CD4-positive, CD25-positive, alpha-beta regulatory T cell (primary cell): Measurements from ENCODE around the gene TSPEAR. TPM values are rescaled to one million over a fixed set of nuclear protein-coding genes. Genes with fewer than 3 reads are reported as not detected.
"Not testable (repeated sequence)": the region's sequence is repeated elsewhere in the genome, so short reads cannot be mapped to it uniquely, and the experiment has no call there.

Source experiments
- ATAC-seq, 2 donors: fragments of 150-1000 bp; cut with Tn5 transposase; one replicate each; pipeline ENCODE4 v1.10.0; 2021; ENCODE audit warnings: low read depth in 2 of 2, moderate number of reproducible peaks in 2 of 2, moderate library complexity in 1 of 2
- DNase-seq, 3 donors: peaks; one replicate each; pipeline versions ENCODE4 v3.0.0 to v3.0.0-alpha.2; 2012 to 2022; ENCODE audit warnings: mixed read lengths in 1 of 3
- H3K27ac ChIP-seq: one replicate; pipeline ENCODE4 v1.7.0; 2013; ENCODE audit warnings: mild to moderate bottlenecking, low read length; ENCODE audit not compliant: insufficient read depth, poor library complexity, severe bottlenecking
- H3K27me3 ChIP-seq: one replicate; pipeline ENCODE4 v1.7.0; 2013; ENCODE audit warnings: low read length; ENCODE audit not compliant: control insufficient read depth, insufficient read depth
- H3K36me3 ChIP-seq: one replicate; pipeline ENCODE4 v1.7.0; 2013; ENCODE audit warnings: mild to moderate bottlenecking, low read length, moderate library complexity; ENCODE audit not compliant: control insufficient read depth, insufficient read depth
- H3K4me1 ChIP-seq: 2 replicates; pipeline ENCODE4 v1.7.0; 2013; ENCODE audit warnings: mild to moderate bottlenecking, low read length; ENCODE audit not compliant: insufficient read depth, control insufficient read depth, poor library complexity, severe bottlenecking
- H3K4me3 ChIP-seq: one replicate; pipeline ENCODE4 v1.7.0; 2013; ENCODE audit warnings: low read depth, mild to moderate bottlenecking, low read length, moderate library complexity
- H3K9me3 ChIP-seq, 2 experiments: 1 replicate in 1 of 2; 2 replicates in 1 of 2; pipeline ENCODE4 v1.7.0; 2013; ENCODE audit warnings: low read length in 2 of 2, mild to moderate bottlenecking in 1 of 2, moderate library complexity in 1 of 2; ENCODE audit not compliant: control insufficient read depth in 2 of 2
- H3K27ac Mint-ChIP-seq, 3 donors: one replicate each; pipeline ENCODE4 v1.8.0; 2020 to 2022; ENCODE audit warnings: mild to moderate bottlenecking in 3 of 3, mixed read lengths in 3 of 3, moderate library complexity in 2 of 3
- H3K27me3 Mint-ChIP-seq: one replicate; pipeline ENCODE4 v1.8.0; 2022; ENCODE audit warnings: mild to moderate bottlenecking, mixed read lengths
- H3K36me3 Mint-ChIP-seq: one replicate; pipeline ENCODE4 v1.8.0; 2020; ENCODE audit warnings: mixed read lengths
- H3K4me1 Mint-ChIP-seq, 4 donors: one replicate each; pipeline ENCODE4 v1.8.0; 2020 to 2022; ENCODE audit warnings: mixed read lengths in 4 of 4, mild to moderate bottlenecking in 1 of 4
- H3K4me3 Mint-ChIP-seq, 4 donors: one replicate each; pipeline ENCODE4 v1.8.0; 2020 to 2022; ENCODE audit warnings: mild to moderate bottlenecking in 4 of 4, mixed read lengths in 4 of 4, moderate library complexity in 3 of 4
- H3K9me3 Mint-ChIP-seq, 7 donors: one replicate each; pipeline ENCODE4 v1.8.0; 2020 to 2022; ENCODE audit warnings: mixed read lengths in 7 of 7, mild to moderate bottlenecking in 3 of 7, moderate library complexity in 2 of 7
- polyA plus RNA-seq, 4 donors: library from polyadenylated mRNA; unstranded; fragments of 300-500 nt; fragmentation: Illumina TruSeq; gene quantifications; one replicate each; pipeline ENCODE4 v1.2.3, GENCODE V29; 2021
- total RNA-seq: library from RNA; stranded (reverse); gene quantifications from one replicate; pipeline ENCODE4 v1.2.3, GENCODE V29; 2022

The TSPEAR gene
- total and polyA plus RNA-seq, 5 donors from 2014 or later = 0.05 TPM; not detected in 4

DNA sequence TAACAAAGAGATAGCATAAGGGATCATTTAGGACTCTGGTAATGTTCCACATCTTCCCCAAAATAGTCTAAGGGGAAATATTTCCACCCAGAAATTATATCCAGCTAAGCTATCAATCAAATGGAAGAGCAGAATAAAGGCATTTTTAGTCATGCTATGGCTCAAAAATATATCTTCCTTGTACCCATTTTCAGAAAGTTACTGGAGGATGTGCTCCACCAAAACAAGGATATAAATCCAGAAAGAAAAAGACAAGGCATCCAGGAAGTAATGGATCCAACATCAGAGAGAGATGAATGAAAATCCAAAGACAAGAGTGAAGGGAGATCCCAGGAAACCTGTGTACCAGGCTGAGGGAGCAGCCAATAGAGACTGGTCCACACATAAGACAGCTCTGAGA is 102.2 kb downstream of the TSPEAR start:
- Mint-ChIP-seq H3K27ac (no peak overlapping the region), H3K4me1 (peaks cover 0 to 5% (median 1%) of the 10 kb centered on the region in 4 donors), H3K4me3 (no peak overlapping the region), H3K27me3 (peaks cover 15% of the 10 kb centered on the region), H3K9me3 (peaks cover 0 to 31% (median 11%) of the 10 kb centered on the region in 7 donors), H3K36me3 (peaks cover 8% of the 10 kb centered on the region)
- DNase-seq = no peak
- Histone ChIP-seq H3K27ac (no peak overlapping the region), H3K4me3 (no peak overlapping the region), H3K9me3 (peaks cover 14 to 29% of the 10 kb centered on the region in 2 experiments), H3K36me3 (no peaks in the 10 kb centered on the region), H3K4me1 (no peaks in the 10 kb centered on the region), H3K27me3 (peaks cover 11% of the 10 kb centered on the region)
- ATAC-seq = no peak

DNA sequence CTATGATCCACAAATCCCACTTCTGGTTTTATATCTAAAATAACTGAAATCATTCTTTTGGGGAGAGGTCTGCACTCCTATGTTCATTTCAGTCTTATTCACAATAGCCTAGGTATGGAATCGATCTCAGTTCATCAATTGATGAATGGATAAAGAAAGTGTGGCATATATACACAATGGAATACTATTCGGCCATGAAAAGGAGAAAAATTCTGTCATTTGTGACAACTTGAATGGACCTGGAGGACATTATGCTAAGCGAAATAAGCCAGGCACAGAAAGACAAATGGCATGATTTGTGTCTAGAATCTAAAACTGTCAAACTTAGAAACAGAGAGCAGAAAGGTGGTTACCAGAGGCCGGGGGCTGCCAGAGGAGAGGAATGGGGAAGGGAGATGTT is 104.9 kb downstream of the TSPEAR start:
- H3K27ac Mint-ChIP-seq = no peak overlapping the region
- H3K9me3 Mint-ChIP-seq = peaks cover 0 to 28% (median 11%) of the 10 kb centered on the region in 7 donors
- H3K4me1 Mint-ChIP-seq = peaks cover 0 to 5% (median 0%) of the 10 kb centered on the region in 4 donors
- Histone ChIP-seq H3K4me3 (no peak overlapping the region), H3K27ac (no peak overlapping the region), H3K9me3 (peaks cover 12 to 25% of the 10 kb centered on the region in 2 experiments), H3K27me3 (peaks cover 17% of the 10 kb centered on the region), H3K36me3 (no peaks in the 10 kb centered on the region), H3K4me1 (no peaks in the 10 kb centered on the region)
- H3K4me3 Mint-ChIP-seq = no peak overlapping the region
- H3K36me3 Mint-ChIP-seq = peaks cover 8% of the 10 kb centered on the region
- peaks cover 22% of the 10 kb centered on the region for H3K27me3 Mint-ChIP-seq
- no peak for ATAC-seq
- DNase-seq = no peak

DNA sequence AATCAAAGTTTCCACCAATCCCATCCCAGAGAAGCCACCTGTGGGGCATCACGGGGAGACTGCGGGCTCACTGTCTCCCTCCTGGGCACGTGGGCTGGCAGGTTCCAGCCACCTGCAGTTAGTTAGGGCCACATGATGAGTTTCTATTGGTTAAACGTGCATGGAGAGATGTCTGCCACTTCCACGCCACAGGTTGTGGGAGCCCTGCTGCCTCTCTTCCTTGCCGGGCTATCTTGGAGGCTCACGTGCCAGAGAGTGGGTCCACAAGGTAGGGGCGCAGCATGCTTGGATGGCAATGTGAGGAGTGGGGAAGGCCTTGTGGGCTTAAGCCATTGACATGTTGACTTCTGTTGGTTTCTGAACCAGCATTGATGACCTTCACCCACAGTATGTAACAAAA is 107.5 kb downstream of the TSPEAR start:
- Mint-ChIP-seq H3K9me3 (peaks cover 0 to 9% (median 2%) of the 10 kb centered on the region in 7 donors), H3K4me3 (no peak overlapping the region), H3K4me1 (peaks cover 0 to 5% (median 0%) of the 10 kb centered on the region in 4 donors), H3K27ac (no peak overlapping the region), H3K27me3 (peaks cover 28% of the 10 kb centered on the region), H3K36me3 (peaks cover 3% of the 10 kb centered on the region)
- Histone ChIP-seq H3K27me3 (peaks cover 13% of the 10 kb centered on the region), H3K27ac (no peak overlapping the region), H3K36me3 (no peaks in the 10 kb centered on the region), H3K9me3 (peaks cover under 1 to 5% of the 10 kb centered on the region in 2 experiments), H3K4me1 (no peaks in the 10 kb centered on the region), H3K4me3 (no peak overlapping the region)
- no peak for ATAC-seq
- DNase-seq = no peak

DNA sequence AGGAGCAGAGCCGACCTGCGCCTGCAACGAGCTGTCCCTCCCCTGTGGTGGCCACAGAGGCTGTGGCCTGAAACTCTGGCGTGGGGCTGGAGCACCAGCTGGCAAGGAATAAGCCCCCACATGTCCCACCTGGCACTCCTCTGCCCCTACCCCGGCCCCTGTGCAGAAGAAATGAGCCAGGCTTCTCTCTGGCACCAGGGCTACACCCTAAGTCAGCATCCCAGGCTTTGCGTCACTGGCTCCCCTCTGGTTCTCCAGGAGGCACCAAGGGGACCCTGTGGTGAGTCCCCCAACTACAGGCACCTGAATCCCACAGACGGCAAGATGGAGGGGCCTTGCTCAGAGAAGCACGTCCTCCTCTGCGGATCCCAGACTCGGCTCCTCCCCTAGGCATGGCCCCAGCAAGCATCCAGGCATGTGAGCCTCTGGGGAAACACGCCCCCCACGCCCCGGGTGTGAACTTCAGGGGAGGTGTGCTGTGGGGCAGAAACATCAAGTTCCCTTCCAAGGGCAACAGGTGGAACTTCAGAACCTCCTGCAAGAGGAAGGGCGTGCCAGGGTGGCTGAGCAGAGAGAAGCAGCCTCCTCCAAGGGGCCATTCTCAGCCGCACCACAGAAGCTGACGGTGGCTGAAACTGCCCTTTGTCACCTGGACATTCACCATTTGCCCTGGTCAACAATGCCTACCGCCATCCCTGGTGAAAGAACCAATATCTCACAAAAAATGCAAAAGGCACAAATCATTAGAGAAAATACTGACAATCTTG is 108.1 kb downstream of the TSPEAR start:
- Histone ChIP-seq H3K27ac (no peak overlapping the region), H3K9me3 (peaks cover 1 to 8% of the 10 kb centered on the region in 2 experiments), H3K4me3 (no peak overlapping the region), H3K36me3 (no peaks in the 10 kb centered on the region), H3K27me3 (peaks cover 15% of the 10 kb centered on the region), H3K4me1 (no peaks in the 10 kb centered on the region)
- DNase-seq = no peak
- Mint-ChIP-seq H3K36me3 (peaks cover 3% of the 10 kb centered on the region), H3K9me3 (peaks cover 0 to 12% (median 6%) of the 10 kb centered on the region in 7 donors), H3K4me3 (no peak overlapping the region), H3K27ac (no peak overlapping the region), H3K4me1 (peaks cover 0 to 5% (median 0%) of the 10 kb centered on the region in 4 donors), H3K27me3 (peaks cover 34% of the 10 kb centered on the region)
- no peak for ATAC-seq

DNA sequence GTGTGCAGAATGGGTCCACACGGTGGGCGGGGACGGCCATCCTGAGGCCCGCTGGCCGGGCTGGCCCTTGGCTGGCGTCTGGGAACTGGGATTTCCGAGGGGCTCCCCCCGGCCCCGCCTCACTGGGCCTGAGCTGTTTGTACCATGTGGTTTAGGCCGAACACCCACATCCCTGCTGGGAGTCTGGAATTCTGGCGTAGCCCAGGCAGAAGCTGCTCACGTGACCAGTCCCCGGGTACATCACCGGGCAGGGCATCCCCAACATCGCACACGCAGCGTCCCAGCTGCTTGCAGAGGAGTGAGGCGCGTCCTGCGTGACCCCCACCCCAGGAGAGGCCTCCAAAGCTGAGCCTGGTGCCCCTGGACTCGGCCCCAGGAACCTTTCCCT is 108.9 kb downstream of the TSPEAR start:
- H3K9me3 Mint-ChIP-seq = peaks cover 0 to 12% (median 6%) of the 10 kb centered on the region in 7 donors
- DNase-seq (no peak), ATAC-seq (no peak)
- no peak overlapping the region for H3K4me3 ChIP-seq
- peaks cover 43% of the 10 kb centered on the region for H3K27me3 Mint-ChIP-seq
- H3K27ac ChIP-seq = no peak overlapping the region
- no peaks in the 10 kb centered on the region for H3K36me3 ChIP-seq
- peaks cover 3% of the 10 kb centered on the region for H3K36me3 Mint-ChIP-seq
- no peak overlapping the region for H3K27ac Mint-ChIP-seq
- H3K4me1 Mint-ChIP-seq = peaks cover 0 to 5% (median 0%) of the 10 kb centered on the region in 4 donors
- no peak overlapping the region for H3K4me3 Mint-ChIP-seq
- H3K27me3 ChIP-seq = peaks cover 13% of the 10 kb centered on the region
- H3K4me1 ChIP-seq = no peaks in the 10 kb centered on the region
- H3K9me3 ChIP-seq = peaks cover 3 to 8% of the 10 kb centered on the region in 2 experiments

DNA sequence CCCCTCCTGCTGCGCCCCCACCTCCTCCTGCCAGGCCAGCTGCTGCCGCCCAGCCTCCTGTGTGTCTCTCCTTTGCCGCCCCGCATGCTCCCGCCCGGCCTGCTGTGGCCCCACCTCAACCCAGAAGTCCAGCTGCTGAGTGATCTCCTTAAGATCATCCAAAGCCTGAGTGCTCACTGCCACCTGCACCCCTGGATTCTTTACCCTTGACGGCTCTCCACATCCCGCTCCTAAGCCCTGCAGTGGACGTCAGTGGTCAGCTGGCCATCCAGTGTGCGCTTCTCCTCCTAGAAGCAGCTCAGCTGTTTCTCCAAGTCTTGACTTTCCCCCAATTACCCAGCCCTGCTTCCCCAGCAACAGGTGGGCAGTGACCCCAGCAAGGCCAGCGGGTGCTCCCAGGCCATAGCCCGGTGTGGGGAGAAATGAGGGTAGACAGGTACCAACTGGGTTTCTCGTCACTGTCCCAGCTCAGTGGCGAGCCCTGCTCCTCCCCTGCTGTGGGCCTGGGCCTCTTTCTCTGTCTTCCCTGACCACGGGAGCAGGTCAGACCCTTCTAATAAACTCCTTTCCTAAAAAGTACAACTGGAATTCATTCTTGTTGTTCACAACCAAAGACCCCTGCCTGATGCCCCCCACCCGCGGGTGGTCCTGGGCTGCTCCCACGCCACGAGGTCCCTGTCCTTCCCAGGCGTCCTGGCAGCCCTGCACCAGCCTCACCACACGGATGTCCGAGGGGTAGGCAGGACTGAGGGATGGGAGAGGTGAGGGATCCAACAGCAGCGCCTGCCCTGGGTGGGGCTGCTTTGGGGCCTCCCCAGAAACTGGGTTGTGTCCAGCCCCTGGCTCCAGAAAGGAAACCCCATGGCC is 109.5 kb downstream of the TSPEAR start:
- H3K4me3 Mint-ChIP-seq = no peak overlapping the region
- no peak overlapping the region for H3K27ac ChIP-seq
- no peak overlapping the region for H3K27ac Mint-ChIP-seq
- H3K27me3 Mint-ChIP-seq = peaks cover 46% of the 10 kb centered on the region
- peaks cover 0 to 5% (median 0%) of the 10 kb centered on the region in 4 donors for H3K4me1 Mint-ChIP-seq
- DNase-seq (no peak), ATAC-seq (no peak)
- peaks cover 3 to 8% of the 10 kb centered on the region in 2 experiments for H3K9me3 ChIP-seq
- no peaks in the 10 kb centered on the region for H3K4me1 ChIP-seq
- no peaks in the 10 kb centered on the region for H3K36me3 ChIP-seq
- no peak overlapping the region for H3K4me3 ChIP-seq
- H3K36me3 Mint-ChIP-seq = peaks cover 3% of the 10 kb centered on the region
- H3K9me3 Mint-ChIP-seq = peaks cover 0 to 12% (median 6%) of the 10 kb centered on the region in 7 donors
- peaks cover 13% of the 10 kb centered on the region for H3K27me3 ChIP-seq

DNA sequence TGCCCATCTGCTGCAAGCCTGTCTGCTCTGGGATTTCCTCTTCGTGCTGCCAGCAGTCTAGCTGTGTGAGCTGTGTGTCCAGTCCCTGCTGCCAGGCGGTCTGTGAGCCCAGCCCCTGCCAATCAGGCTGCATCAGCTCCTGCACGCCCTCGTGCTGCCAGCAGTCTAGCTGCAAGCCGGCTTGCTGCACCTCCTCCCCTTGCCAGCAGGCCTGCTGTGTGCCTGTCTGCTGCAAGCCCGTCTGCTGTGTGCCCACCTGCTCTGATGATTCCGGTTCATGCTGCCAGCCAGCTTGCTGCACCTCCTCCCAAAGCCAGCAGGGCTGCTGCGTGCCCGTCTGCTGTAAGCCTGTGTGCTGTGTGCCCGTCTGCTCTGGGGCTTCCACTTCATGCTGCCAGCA is 110.3 kb downstream of the TSPEAR start:
- not testable (repeated sequence) for H3K4me3 ChIP-seq, H3K4me1 Mint-ChIP-seq, H3K4me3 Mint-ChIP-seq, H3K27ac Mint-ChIP-seq, H3K27me3 ChIP-seq, H3K27ac ChIP-seq, DNase-seq, H3K36me3 ChIP-seq, H3K36me3 Mint-ChIP-seq, ATAC-seq, H3K4me1 ChIP-seq, H3K9me3 ChIP-seq, H3K9me3 Mint-ChIP-seq
- peaks cover 46% of the 10 kb centered on the region for H3K27me3 Mint-ChIP-seq
